GM19463 (cell line): ENCODE measurements around the gene MED15.

Experiments used
- ATAC-seq: cut with Tn5 transposase; IDR thresholded peaks from one replicate; pipeline ENCODE4 v1.9.1; 2021; ENCODE audit warnings: mild to moderate bottlenecking, moderate library complexity; ENCODE audit not compliant: unreplicated experiment

MED15 gene

DNA sequence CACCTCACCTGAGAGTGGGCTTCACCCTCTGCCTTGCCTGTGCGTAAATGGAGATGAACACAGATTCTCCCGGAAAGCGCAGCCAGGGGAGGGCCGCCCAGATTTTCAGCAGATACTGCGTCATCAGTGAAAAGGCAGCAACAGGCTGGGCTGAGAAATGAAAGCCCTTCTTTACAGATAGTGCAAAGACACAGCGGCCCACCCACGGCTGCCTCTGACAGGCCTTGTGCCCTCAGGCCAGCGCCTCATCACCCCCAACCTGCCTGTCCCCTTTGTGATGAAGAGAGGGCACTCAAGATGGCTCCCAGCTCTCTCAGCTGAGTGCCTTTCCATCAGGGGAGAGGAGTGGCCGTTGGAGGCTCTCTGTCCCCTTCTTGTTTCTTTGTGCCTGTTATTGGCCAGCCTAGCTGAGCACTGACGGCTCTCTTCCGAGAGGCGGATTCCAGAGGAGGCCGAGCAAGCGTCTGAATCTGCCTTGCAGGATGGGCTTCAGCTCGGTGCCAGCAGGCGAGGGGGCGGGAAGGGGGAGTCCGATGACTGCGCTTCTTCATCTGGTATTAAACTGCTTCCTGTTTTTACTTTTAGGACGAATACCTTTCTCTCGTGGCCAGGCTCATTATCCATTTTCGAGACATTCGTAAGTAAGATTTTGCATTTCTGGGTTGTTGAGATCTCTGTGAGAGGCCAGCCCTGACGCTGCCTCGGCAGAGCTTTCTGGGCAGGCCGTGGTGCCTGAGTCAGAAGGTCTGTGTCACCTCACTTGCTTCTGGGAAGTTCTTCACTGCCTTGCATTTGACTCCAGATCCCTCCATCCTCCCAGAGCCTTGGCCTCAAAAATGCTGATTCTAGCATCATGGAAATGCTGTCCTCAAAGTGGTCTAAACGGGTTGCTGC lies 43.7 kb downstream of the MED15 start:
- no peak for ATAC-seq

DNA sequence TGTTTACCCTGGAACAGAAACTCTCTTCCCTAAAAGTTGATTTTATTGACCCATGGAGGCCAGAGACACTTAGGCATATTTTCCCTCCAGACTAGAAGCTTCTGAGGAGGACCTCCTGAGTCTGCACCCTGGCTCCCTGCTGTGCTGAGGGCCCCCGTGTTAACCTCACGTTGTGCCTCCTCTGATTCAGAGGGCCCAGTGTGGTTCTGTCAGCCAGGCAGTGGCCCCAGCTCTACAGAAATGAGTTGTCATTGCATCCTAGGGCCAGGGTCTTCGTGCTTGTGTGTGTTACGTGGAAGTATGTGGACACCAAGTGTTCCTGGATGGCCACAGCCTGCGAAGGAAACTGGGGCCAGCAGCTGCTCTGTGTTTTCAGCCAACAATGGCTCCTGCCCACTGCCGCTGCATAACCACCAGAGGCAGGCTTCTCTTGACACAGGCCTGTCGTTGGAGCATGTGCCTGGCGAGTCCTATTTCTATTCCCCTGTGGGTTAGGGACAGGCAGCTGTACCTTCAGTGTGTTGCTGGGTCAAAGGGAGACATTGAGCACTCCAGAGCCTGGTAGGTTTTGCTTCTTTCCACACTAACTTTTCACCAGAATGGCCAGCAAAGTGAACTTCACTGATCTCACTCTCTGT lies 44.5 kb downstream of the MED15 start:
- ATAC-seq = no peak

DNA sequence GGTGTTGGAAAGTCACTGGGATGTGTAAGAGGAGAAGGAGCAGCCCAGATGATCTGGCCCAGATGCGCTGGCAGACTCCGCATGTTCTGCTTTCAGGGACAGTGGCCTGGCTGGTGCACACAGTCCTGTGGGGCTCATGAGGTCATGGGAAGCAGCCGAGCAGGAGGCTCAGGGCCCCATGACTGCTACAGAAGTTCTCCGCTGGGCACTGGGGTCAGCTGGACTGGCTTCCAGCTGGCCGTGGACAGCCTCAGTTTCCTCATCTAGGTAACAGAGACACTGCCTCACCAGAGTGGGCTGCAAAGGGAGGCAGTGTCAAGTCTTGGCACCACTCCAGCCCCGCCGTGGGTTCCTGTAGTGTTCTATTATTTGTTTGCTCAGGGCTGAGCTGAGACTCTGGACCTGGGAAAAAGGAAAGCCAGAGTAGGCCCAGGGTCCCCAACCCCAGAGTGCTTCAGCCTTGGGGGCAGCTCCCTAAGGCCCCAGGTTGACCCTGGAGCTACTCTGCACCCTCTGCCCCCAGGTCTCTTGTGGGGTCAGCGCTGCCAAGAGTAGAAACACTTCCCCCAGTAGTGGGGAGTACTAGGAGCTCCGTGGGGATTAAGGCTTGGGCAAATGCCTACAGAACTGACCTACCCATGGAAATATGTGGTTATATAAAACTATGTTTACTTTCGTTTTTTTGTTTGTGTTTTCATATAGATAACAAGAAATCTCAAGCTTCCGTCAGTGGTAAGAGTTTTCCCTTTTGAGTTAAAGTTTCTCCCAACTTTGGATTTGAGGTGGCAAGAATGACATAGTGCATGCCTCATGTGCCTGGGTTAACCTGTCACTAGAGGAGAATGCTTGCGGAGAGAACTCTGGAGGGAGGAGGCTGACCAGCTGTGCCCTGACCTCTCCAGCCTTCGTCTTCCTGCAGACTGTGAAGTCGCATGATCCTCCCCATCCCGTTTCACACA lies 45.3 kb downstream of the MED15 start:
- ATAC-seq = no peak

DNA sequence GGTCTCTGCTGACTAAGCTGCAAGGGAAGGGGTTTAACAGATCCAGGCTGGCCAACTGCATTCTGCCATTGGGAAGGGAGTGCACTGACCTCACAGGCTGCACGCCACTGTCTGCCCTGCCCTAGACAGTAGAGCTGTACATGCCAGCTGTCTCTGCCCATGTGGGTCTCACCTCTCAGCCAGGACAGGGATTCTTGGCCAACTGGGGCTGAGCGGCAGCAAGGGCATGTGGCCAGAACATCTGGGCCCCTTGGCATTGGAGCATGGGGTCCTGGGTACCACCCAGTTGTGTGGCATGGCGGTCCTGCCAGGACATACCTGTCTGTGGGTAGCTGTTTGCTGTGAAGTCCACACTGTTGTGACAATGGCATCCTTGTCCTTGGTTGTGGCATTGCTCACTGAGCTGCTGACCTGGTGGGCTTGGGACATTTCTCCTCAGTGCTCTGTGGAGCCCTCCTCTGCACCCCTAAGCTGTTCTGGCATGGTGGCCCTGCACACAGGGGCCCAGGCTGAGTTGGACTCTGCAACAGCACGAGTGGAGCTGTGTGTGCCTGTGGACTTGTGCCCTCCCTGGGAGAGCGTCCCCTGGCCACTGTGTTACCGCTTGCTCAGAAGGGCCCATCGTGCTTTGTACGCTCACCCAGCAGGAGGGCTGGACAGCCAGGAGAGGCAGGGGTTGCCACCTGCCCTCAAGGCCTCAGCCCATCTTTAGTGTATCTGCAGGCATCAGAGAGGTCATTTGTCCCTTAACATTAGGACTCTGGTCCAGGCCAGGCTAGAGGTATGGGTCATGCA lies 46.7 kb downstream of the MED15 start:
- ATAC-seq = no peak

DNA sequence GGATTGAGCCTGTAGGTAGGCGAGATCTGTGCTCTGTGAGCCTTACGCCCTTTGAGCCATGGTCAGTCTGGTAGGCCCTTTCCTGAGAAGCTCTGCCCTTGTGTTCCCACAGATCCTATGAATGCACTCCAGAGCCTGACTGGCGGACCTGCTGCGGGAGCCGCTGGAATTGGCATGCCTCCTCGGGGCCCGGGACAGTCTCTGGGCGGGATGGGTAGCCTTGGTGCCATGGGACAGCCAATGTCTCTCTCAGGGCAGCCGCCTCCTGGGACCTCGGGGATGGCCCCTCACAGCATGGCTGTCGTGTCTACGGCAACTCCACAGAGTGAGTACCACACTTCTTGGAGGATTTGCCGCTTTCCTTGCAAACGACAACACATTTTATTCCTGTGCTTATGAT lies 47.4 kb downstream of the MED15 start:
- no peak for ATAC-seq

DNA sequence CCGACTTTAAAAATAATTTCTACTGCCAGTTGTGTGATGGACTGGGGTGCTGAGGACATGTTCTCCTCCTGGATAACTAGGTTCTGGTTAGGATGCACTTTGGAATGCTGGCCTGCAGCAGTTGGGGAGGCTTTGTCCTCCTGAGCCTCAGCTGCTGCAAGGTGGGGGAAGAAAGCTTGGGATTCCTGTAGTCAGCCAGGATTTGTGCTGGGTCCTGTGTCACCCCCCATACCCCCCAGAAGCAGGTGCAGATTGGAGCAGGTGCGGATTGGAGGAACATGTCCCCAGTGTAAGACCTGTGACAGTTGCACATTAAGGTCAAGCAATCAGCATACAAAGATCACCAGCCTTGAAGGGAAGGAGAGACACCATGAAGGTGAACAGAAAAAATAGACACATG lies 51.1 kb downstream of the MED15 start:
- no peak for ATAC-seq

DNA sequence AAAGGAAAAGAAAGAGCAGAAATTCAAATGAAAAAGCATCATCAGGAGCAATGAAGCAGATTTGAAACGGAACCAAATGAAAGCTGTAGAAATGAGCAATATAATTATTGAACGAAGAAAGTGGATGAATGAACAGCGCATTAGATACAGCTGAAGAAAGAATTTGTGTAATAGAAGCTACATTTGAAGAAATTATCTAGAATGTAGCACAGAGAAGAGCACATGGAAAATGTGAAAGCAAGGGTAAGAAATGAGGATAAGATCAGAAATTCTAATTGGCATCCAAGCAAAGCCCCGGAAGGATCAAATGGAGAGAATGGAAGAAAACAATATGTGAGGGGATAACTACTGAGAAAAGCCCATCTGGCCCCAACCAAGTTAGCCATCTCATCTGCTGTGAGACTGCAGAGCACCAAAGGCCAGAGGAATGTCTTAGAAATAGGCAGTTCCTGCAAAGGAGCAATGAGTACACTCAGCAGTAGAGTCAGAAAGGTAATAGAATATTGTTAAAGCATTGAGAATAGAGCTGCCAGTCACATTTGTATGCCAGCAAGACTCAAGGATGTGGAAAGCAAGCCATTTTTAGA lies 51.9 kb downstream of the MED15 start:
- no peak for ATAC-seq

DNA sequence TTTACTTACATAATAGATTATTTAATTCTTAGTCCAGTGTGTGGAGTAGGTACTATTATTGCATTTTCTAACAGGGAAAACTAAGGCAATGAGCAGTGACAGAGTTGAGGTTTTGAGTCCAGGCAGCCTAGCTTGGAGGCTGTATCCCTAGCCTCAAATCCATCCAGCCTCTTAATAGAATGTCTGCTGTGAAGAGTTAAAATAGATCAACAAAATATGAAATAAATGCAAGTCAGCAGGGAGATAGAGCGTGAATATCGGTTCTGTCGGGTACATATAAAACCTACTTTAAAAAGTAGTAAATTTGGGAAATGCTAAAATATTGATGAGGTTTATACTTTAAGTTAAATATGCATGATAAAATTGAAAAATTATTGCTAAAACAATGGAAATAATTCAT lies 53.3 kb downstream of the MED15 start:
- ATAC-seq = no peak

DNA sequence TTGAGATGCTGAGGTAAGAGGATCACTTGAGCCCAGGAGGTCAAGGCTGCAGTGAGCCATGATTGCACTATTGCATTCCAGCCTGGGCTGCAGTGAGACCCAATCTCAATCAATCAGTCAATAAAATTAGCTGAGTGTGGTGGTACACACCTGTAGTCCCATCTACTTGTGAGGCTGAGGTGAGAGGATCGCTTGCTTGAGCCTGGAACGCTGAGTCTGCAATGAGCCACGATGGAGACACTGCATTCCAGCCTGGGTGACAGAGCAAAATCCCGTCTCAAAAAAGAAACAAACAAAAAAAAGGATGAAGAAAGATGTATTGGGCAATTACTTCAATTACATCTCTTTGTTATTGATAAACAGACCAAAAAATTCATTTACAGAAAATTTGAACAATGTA lies 54.5 kb downstream of the MED15 start:
- ATAC-seq = no peak

DNA sequence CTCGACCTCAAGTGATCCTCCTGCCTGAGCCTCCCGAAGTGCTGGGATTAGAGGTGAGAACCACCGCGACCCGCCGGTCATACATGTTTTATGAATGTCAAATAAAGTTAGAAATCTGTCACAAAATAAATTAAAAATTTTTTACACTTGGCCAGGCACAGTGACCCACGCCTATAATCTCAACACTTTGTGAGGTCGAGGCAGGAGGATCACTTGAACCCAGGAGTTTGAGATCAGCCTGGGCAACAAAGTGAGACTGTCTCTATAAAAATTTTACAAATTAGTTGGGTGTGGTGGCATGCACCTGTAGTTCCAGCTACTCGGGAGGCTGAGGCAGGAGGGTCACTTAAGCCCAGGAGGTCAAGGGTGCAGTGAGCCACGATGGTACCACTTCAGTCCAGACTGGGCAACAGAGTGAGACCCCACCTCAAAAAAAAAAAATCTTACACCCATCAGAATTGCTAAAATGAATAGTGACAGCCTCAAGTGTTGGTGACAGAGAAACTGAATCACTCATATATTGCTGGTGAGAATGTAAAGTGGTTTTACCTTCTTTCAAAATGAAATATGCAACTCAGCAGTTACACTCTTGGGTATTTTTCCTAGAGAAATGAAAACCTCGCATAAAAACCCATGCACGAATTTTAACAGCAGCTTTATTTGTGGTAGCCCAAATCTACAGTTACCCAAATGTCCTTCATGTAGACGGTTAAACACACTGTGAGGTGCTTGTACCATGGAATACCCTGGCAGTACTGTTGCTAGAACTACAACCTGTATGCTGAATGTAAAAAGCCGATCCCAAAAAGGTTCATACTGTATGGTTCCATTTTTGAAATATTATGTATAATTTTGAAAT lies 55.4 kb downstream of the MED15 start:
- ATAC-seq = no peak

DNA sequence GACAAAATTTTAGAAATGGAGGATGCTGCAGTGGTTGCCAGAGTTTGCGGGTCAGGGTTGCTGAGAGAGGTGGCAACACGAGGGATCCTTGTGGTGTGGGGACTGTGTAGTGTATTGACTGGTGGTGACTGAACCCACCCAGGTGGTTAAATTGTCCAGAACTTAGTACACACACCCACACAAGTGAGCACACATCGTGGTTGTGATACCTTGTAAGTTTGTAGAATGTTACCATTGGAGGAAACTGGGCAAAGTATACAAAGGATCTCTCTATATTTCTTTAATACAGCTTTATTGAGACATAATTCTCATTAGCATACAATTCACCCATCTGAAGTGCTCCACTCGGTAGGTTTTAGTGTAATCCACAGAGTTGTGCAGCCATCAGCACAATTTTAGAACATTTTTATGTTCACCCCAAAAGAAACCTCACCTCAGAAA lies 56.1 kb downstream of the MED15 start:
- ATAC-seq = no peak

DNA sequence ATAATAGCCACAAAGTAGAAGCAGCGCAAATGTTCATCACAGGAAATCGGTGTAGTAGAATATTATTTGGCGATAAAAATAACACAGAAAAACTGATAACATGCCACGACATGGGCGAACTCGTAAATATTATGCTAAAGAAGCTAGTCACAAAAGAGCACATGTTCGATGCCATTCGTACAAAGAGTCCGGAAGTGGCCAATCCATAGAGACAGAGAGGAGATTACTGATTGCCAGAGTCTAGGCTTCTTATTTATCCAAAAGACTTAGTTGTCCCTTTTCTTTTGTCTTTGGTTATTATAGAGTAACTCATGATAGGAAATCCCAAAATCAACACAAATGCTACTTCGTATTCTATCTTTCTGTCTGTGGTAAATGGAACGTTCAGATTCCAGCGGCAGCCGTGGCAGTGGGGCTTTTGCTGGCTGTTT lies 56.5 kb downstream of the MED15 start:
- ATAC-seq = no peak

DNA sequence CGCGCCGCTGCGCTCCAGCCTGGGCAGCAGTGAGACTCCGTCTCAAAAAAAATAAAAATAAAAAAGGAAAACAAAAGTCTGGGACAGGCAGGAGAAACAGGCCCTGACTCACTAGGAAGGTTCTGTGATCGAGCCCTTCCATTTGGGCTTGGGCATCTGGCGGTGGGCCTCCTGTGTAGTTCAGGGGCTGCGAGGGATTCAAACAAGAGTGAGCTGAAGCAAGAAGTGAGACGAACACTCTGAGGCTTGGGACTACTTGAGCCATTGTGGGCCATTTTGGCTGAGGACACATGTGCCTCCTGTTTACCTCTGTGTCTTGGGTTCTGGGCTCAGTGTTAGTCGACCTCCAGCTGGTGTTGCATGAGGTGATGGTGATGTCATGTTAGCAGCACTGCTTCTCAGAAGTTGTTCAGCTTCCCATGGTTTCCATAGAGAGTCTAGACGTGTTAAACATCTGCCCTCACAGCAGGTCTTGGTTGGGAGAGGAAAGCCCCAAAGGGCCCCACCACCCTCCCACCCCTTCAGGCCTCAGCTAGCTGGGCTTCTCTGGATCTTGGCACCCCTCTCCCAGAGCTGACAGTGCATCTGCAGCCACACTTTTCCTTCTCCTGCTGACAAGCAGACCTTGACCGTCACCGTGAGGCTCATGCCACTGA lies 57.8 kb downstream of the MED15 start:
- no peak for ATAC-seq

DNA sequence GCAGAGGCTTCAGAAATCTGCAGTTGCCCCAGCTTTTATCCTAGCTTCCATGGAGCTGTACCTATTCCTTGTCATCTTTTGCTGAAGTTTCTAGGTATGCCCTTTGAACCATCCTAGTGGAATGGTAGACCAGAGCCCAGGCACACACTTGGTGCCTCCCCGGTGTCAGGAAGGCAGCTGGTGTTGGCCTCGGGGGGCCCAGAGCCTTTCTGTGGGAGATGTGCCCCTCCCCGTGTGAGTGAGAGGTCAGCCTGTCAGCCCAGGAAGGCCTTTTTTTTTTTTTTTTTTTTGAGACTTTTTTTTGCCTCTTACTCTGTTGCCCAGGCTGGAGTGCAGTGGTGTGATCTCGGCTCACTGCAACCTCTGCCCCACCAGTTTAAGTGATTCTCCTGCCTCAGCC lies 58.4 kb downstream of the MED15 start:
- ATAC-seq = no peak

DNA sequence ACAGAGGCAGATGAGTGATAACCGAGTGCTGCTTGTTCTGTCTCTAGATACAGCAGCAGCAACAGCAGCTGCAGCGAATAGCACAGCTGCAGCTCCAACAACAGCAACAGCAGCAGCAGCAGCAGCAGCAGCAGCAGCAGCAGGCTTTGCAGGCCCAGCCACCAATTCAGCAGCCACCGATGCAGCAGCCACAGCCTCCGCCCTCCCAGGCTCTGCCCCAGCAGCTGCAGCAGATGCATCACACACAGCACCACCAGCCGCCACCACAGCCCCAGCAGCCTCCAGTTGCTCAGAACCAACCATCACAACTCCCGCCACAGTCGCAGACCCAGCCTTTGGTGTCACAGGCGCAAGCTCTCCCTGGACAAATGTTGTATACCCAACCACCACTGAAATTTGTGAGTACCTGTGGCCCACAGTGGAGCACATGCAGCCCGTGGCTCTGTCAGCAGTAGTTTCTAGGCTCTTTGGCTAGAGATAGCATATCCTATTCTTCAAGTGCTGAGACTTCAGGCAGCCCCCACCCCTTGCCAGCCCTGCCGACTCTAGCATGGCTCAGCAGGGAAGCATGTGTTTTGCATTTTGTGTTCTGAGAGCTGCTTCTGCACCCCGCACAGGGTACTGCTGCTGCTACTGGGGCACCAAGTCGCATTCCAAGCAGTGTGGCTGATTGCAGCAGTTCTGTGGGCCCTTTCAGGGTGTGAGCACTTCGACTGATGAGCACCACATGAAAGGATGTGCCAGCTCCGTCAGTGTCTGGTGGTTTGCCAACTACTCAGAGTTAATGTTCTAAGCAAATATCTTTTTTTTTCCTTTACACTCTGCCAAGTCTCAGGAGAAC lies 59.2 kb downstream of the MED15 start:
- no peak for ATAC-seq

DNA sequence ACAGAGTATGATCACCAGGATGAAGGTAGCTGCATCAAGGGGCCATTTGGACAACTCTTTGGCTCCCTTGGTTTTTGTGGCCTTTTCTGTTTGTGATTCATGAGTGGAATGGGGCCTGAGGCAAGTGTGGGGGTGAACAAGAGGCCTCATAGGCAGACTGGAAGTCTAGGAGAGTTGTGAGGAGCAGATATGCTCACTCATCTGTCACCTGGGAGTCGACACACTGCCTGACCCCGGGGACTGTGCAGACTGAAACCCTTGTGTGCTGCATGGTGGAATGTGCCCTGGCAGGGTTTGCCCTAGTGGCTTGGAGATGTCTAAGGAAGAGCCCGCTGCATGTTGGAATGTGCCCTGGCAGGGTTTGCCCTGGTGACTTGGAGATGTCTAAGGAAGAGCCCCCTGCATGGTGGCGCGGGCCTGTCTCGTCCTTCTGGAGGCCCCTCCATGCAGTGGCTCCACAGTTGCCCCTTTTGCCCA lies 60.0 kb downstream of the MED15 start:
- ATAC-seq = no peak

DNA sequence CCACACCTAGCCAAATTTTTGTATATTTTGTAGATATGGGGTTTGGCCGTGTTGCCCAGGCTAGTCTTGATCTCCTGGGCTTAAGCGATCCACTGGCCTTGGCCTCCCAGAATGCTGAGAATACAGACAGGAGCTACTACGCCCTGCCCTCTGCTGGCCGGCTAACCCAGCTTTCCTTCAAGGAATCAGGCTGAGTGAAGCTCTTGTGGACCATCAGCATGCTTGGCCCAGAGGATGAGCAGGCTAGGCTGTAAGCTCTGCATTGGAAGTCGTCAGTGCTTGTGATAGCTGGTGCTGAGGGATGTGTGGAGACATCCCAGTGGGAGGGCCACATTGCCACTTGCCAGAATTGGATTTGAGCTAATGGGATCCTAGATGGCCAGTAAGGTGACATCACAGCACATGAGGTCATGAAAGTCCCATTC lies 60.6 kb downstream of the MED15 start:
- no peak for ATAC-seq
